Right lobe of liver (tissue), 6 donors: ENCODE measurements around the gene PPP1R14B. TPM values are rescaled to one million over a fixed set of nuclear protein-coding genes. Genes with fewer than 3 reads are reported as not detected.

Experiments
- ATAC-seq, 4 donors: fragments of 200-7000 bp; cut with Tn5 transposase; one replicate each; pipeline ENCODE4 v1.9.1; 2020; ENCODE audit warnings: mild to moderate bottlenecking in 4 of 4, moderate library complexity in 4 of 4
- DNase-seq, 3 donors: peaks; one replicate each; pipeline ENCODE4 v3.0.0-alpha.2; 2020
- H3K27ac ChIP-seq, 3 donors: fragments of 200-600 bp; one replicate each; pipeline ENCODE4 v1.8.0; 2022
- H3K27me3 ChIP-seq, 2 donors: fragments of 200-600 bp; one replicate each; pipeline ENCODE4 v1.8.0; 2022
- H3K36me3 ChIP-seq, 4 donors: fragments of 200-600 bp; sonication (generic) in 1 of 4; one replicate each; pipeline versions ENCODE4 v1.5.1 to v1.8.0; 2017 to 2022; ENCODE audit warnings: control low read depth in 1 of 4
- H3K4me1 ChIP-seq, 4 donors: fragments of 200-600 bp; sonication (generic) in 1 of 4; one replicate each; pipeline versions ENCODE4 v1.5.1 to v1.8.0; 2017 to 2022; ENCODE audit warnings: control low read depth in 1 of 4
- H3K4me3 ChIP-seq, 3 donors: fragments of 200-600 bp; one replicate each; pipeline ENCODE4 v1.8.0; 2022
- H3K9me3 ChIP-seq, 4 donors: fragments of 200-600 bp; sonication (generic) in 1 of 4; one replicate each; pipeline versions ENCODE4 v1.5.1 to v1.8.0; 2017 to 2022; ENCODE audit warnings: control low read depth in 1 of 4
- POLR2A ChIP-seq: fragments of 450-650 bp; IDR thresholded peaks from one replicate; pipeline ENCODE4 v1.6.1; 2017; ENCODE audit warnings: antibody characterized with exemption, mild to moderate bottlenecking
- WGBS: methylation state at CpG from one replicate; pipeline ENCODE4 v1.1.6; 2018; ENCODE audit warnings: low coverage, low lambda C conversion rate; ENCODE audit not compliant: insufficient coverage; ENCODE audit errors: missing lambda C conversion rate; 5-methylcytosine and 5-hydroxymethylcytosine counted together
- intact Hi-C, 2 donors: fragments of 100-400 bp; cut with DNase I; formaldehyde crosslinking; loops; one replicate each; pipeline versions ENCODE4 v1.11.2 to v1.14.1; 2022
- total RNA-seq, 6 experiments: library from RNA; depleted of rRNA in 2 of 6; stranded (reverse); fragments of >200 nt in 2 of 6; fragmentation: NEBNext Ultra II Directional in 3 of 6; extraction: Animal tissue kit (Norgen Biotek cat#: 25700) in 3 of 6; gene quantifications; one replicate each; pipeline versions ENCODE4 v1.1.0 to v1.2.4, GENCODE V29; 2016 to 2023
- TF ChIP-seq, protein P1 (sequence below), 4 donors: fragments of 200-600 bp in 3 of 4; fragments of 450-650 bp in 1 of 4; IDR thresholded peaks; one replicate each; pipeline versions ENCODE4 v1.5.1 to v1.8.0; 2016 to 2022; ENCODE audit warnings: antibody characterized with exemption in 4 of 4, mild to moderate bottlenecking in 2 of 4
- donor health status: DM: no; HTN: yes; CAD: no.
- donor health status: DM: no; HTN: no; CAD: no.
- donor health status: DM: no; HTN: no; CAD: no.
- donor health status: DM: no; HTN: yes; CAD: no.
- donor health status: DM: no; HTN: yes; CAD: no.

PPP1R14B gene
- total RNA-seq, 6 experiments from 2014 or later = 34.1 to 90.3 (median 49.7) TPM

DNA sequence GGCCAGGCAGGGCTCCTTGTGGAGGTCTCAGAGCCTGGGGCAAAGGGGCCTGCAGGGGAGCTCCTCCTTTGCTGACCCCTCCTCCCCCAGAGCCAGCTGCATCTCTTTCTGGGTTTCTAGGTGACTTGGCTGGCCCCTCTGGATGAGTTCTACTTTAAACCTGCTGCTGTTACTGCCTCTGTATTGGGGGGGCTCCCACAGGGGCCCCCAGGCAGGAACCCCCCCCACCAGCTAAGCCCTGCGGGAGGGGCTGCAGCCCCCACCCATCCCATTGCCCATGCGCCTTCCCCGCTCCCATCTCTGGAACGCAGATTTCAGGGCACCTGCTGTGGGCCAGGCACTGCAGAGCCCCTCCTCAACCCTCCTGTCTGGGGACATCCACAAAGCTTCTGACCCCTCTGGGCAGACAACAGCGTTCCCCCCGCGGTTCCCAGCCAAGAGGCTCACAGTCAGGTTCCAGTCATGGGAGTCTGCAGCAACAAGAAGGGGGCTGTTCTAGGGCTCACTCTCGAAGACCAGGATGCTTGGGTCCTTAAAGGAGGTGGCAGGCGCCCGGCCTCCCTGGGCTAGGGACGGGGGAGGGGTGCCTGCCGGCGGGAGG lies 3.8 kb upstream of the PPP1R14B start:
- no peak overlapping the region for H3K27ac ChIP-seq

DNA sequence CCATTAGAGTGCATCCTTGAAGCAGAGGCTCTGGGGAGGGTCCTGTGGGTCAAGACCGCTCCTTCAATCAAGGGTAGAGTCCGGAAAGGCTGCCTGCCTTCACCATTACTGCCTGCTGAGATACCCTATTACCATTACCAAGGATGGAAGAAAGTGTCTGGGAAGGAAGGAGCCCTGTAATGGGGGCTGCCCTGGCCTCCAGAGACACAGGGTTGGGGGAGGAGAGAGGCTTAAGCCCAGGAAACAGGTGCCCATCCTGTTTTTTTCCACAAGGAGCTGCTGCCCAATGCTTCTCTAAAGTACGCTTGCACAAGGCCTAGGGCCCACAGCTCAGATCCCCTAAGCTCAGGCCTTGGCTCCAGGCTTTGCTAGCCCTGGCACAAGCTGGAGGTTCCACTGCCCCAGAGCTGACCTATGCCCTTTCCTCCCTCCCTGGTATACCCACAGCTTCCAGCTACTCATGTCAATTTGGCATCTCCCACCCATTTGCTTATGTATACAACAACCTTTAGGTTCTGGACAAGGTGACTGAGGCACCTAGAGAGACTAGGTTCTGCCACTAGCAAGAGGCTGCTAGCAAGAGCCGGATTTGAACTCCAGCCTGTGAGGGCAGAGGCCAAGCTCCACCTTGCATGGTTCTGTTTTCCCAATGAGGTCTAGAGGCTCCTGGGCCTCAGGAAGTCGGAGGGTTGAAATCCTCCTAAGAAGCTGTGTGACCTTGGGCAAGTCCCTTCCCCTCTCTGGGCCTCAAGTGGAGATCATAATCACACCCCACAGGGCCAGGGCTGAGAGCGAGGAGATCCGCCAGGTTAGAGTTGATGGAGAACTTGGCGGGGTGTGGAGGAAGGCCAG lies 3.0 kb upstream of the PPP1R14B start:
- intact Hi-C loops = no loop called here
- ATAC-seq (peak in 3 of 4 donors; percentile 7 to 25 (median 22)), DNase-seq (no peak)
- Histone ChIP-seq H3K36me3 (no peaks in the 10 kb centered on the region), H3K4me3 (no peak overlapping the region), H3K4me1 (peaks cover 0 to 27% (median 12%) of the 10 kb centered on the region in 4 donors), H3K27ac (no peak overlapping the region), H3K9me3 (no peaks in the 10 kb centered on the region), H3K27me3 (no peaks in the 10 kb centered on the region)
- 83% methylated on average over 1 of the region's 8 CpGs for WGBS
- no peak for TF ChIP-seq POLR2A
- TF ChIP-seq, protein P1, sequence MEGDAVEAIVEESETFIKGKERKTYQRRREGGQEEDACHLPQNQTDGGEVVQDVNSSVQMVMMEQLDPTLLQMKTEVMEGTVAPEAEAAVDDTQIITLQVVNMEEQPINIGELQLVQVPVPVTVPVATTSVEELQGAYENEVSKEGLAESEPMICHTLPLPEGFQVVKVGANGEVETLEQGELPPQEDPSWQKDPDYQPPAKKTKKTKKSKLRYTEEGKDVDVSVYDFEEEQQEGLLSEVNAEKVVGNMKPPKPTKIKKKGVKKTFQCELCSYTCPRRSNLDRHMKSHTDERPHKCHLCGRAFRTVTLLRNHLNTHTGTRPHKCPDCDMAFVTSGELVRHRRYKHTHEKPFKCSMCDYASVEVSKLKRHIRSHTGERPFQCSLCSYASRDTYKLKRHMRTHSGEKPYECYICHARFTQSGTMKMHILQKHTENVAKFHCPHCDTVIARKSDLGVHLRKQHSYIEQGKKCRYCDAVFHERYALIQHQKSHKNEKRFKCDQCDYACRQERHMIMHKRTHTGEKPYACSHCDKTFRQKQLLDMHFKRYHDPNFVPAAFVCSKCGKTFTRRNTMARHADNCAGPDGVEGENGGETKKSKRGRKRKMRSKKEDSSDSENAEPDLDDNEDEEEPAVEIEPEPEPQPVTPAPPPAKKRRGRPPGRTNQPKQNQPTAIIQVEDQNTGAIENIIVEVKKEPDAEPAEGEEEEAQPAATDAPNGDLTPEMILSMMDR (IDR thresholded peaks at IDR 0.05) = no peak

More for the DNA sequence above, 3.8 kb upstream of the PPP1R14B start:
- Histone ChIP-seq H3K4me3 (peak overlapping the region; percentile 29 to 87 (median 72)), H3K4me1 (peaks cover 0 to 26% (median 12%) of the 10 kb centered on the region in 4 donors), H3K36me3 (no peaks in the 10 kb centered on the region), H3K27me3 (no peaks in the 10 kb centered on the region), H3K9me3 (no peaks in the 10 kb centered on the region)
- TF ChIP-seq, protein P1 (IDR thresholded peaks at IDR 0.05) = no peak
- TF ChIP-seq POLR2A = no peak
- no CpG with 5 or more reads among the region's 13 CpGs for WGBS
- ATAC-seq (no peak), DNase-seq (peak in 1 of 3 donors; percentile 28)
- intact Hi-C loops = no loop called here

DNA sequence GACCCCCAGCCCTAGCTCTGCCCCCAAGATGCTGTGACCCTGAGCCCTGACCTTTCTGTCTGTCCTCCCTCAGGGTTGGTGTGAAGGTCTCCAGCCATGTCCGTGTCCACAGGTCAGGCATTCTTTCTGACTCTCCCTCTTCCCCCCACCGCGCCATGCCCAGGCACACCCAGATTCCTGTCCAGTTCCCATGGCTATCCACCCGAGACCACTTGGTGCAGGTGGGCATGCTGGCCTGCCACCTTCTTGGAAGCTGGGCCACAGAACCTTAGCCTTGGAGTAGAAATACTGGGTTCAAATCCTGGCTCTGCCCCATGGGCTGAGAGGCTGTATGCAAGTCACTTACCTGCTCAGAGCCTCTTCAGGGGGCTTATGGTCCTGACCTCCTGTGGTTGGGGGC lies 2.3 kb upstream of the PPP1R14B start:
- intact Hi-C loops = no loop called here
- no peaks in the 10 kb centered on the region for H3K9me3 ChIP-seq
- ATAC-seq (no peak), DNase-seq (no peak)
- H3K27ac ChIP-seq = no peak overlapping the region
- H3K36me3 ChIP-seq = no peaks in the 10 kb centered on the region
- WGBS = 60% methylated on average over 1 of the region's 4 CpGs
- no peak overlapping the region for H3K4me3 ChIP-seq
- TF ChIP-seq, protein P1 (IDR thresholded peaks at IDR 0.05) = no peak
- no peaks in the 10 kb centered on the region for H3K27me3 ChIP-seq
- peaks cover 0 to 27% (median 12%) of the 10 kb centered on the region in 4 donors for H3K4me1 ChIP-seq

DNA sequence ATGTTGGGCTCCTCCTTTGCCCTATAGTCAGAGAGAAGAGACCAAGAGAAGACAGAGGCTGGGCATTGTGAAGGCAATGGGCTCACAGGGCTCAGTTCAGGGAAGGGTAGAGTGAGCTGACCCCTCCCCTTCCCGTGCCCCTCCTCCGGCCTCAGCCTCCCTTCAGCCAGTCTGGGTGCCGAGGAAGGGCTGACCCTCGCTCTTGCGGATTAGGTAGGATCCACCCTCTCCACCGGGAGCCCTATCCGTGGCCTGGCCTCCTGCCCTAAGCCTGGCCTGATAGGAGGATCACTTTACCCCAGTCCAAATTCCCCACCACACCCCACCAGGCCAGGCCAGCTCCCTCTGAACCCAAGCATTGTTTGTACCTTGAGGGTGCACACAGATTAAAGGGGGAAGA lies 1.8 kb upstream of the PPP1R14B start:
- TF ChIP-seq, protein P1 (IDR thresholded peaks at IDR 0.05) = no peak
- TF ChIP-seq POLR2A = no peak
- Histone ChIP-seq H3K4me3 (no peak overlapping the region), H3K9me3 (no peaks in the 10 kb centered on the region), H3K4me1 (peaks cover 0 to 27% (median 12%) of the 10 kb centered on the region in 4 donors), H3K36me3 (peaks cover 0 to 4% (median 2%) of the 10 kb centered on the region in 4 donors), H3K27me3 (no peaks in the 10 kb centered on the region), H3K27ac (no peak overlapping the region)
- WGBS = 73% methylated on average over 3 of the region's 7 CpGs
- intact Hi-C loops = no loop called here
- ATAC-seq = no peak
- no peak for DNase-seq
